Effector CD4-positive, alpha-beta T cell (primary cell): ENCODE results near the gene HS6ST2.

Experiments used
- DNase-seq: peaks from one replicate; pipeline ENCODE4 v3.0.0-alpha.2; 2020

The HS6ST2 gene

GRCh38 chrX:132786217-132786616 lies 172.2 kb downstream of the HS6ST2 start:
- no peak for DNase-seq

GRCh38 chrX:132778917-132779316 lies 179.5 kb downstream of the HS6ST2 start:
- DNase-seq, result no peak

GRCh38 chrX:132776486-132777210 lies 181.8 kb downstream of the HS6ST2 start:
- DNase-seq, result no peak

- DNase-seq, result no peak
These were observed 183.1 kb downstream of the HS6ST2 start for GRCh38 chrX:132775263-132775823.

GRCh38 chrX:132774010-132774714 lies 184.3 kb downstream of the HS6ST2 start:
- DNase-seq, result no peak

GRCh38 chrX:132769609-132770008 lies 188.8 kb downstream of the HS6ST2 start:
- DNase-seq, result no peak

GRCh38 chrX:132766452-132766851 lies 192.0 kb downstream of the HS6ST2 start:
- no peak for DNase-seq

- DNase-seq, result no peak
These were observed 194.9 kb downstream of the HS6ST2 start for GRCh38 chrX:132763528-132763927.

- no peak for DNase-seq
These were observed 199.7 kb downstream of the HS6ST2 start for GRCh38 chrX:132758759-132759158.

GRCh38 chrX:132757066-132757623 lies 201.3 kb downstream of the HS6ST2 start:
- DNase-seq, result no peak

- DNase-seq, result no peak
These were observed 202.0 kb downstream of the HS6ST2 start for GRCh38 chrX:132756439-132756838.

- DNase-seq, result no peak
These were observed 207.3 kb downstream of the HS6ST2 start for GRCh38 chrX:132751063-132751690.

GRCh38 chrX:132750331-132751062 lies 207.9 kb downstream of the HS6ST2 start:
- no peak for DNase-seq

- DNase-seq, result no peak
These were observed 209.0 kb downstream of the HS6ST2 start for GRCh38 chrX:132749406-132749805.

GRCh38 chrX:132748909-132749308 lies 209.5 kb downstream of the HS6ST2 start:
- no peak for DNase-seq

- no peak for DNase-seq
These were observed 210.2 kb downstream of the HS6ST2 start for GRCh38 chrX:132748268-132748667.

GRCh38 chrX:132745593-132745992 lies 212.8 kb downstream of the HS6ST2 start:
- no peak for DNase-seq

- DNase-seq, result no peak
These were observed 214.0 kb downstream of the HS6ST2 start for GRCh38 chrX:132744470-132744869.

GRCh38 chrX:132743086-132743485 lies 215.3 kb downstream of the HS6ST2 start:
- DNase-seq, result no peak

- DNase-seq, result no peak
These were observed 216.2 kb downstream of the HS6ST2 start for GRCh38 chrX:132742246-132742645.

GRCh38 chrX:132741689-132742088 lies 216.7 kb downstream of the HS6ST2 start:
- no peak for DNase-seq

- DNase-seq, result no peak
These were observed 217.9 kb downstream of the HS6ST2 start for GRCh38 chrX:132740316-132741123.
